IPS DF 6.9 (cell line): ENCODE results near the gene HERC6.

Source experiments
- DNase-seq: peaks from one replicate; pipeline ENCODE4 v3.0.0-alpha.2; 2013; ENCODE audit warnings: low read depth, low spot score
- H3K27ac ChIP-seq: one replicate; pipeline ENCODE4 v1.5.1; 2013; ENCODE audit warnings: low read length, control low read depth
- H3K27me3 ChIP-seq: 2 replicates; pipeline ENCODE4 v1.6.1; 2013; ENCODE audit warnings: mild to moderate bottlenecking, low read length; ENCODE audit not compliant: control insufficient read depth, insufficient read depth
- H3K36me3 ChIP-seq: 2 replicates; pipeline ENCODE4 v1.6.1; 2013; ENCODE audit warnings: low read length; ENCODE audit not compliant: control insufficient read depth, insufficient read depth
- H3K4me1 ChIP-seq: 2 replicates; pipeline ENCODE4 v1.6.1; 2013; ENCODE audit warnings: low read length; ENCODE audit not compliant: control insufficient read depth, insufficient read depth
- H3K4me3 ChIP-seq: 2 replicates; pipeline ENCODE4 v1.5.1; 2013; ENCODE audit warnings: mild to moderate bottlenecking, low read length
- H3K9me3 ChIP-seq: 2 replicates; pipeline ENCODE4 v1.6.1; 2013; ENCODE audit warnings: low read length, inconsistent platforms; ENCODE audit not compliant: control insufficient read depth, insufficient read depth
- WGBS: extraction: QIAGEN DNeasy Blood & Tissue Kit; methylation state at CpG from one replicate; pipeline ENCODE4 v1.1.7; 2013; ENCODE audit warnings: mixed read lengths, missing lambda C conversion rate; ENCODE audit not compliant: insufficient read length, insufficient coverage; 5-methylcytosine and 5-hydroxymethylcytosine counted together

HERC6 gene

GRCh38 chr4:88390128-88390527, 11.5 kb downstream of the HERC6 start:
- Histone ChIP-seq H3K36me3 (no peaks in the 10 kb centered on the region), H3K27me3 (no peaks in the 10 kb centered on the region), H3K27ac (no peak overlapping the region), H3K9me3 (no peaks in the 10 kb centered on the region), H3K4me3 (no peak overlapping the region), H3K4me1 (no peaks in the 10 kb centered on the region; the same call in 1 of the 2 replicates)
- WGBS, result no CpG with 5 or more reads among the region's 2 CpGs
- no peak for DNase-seq

DNA sequence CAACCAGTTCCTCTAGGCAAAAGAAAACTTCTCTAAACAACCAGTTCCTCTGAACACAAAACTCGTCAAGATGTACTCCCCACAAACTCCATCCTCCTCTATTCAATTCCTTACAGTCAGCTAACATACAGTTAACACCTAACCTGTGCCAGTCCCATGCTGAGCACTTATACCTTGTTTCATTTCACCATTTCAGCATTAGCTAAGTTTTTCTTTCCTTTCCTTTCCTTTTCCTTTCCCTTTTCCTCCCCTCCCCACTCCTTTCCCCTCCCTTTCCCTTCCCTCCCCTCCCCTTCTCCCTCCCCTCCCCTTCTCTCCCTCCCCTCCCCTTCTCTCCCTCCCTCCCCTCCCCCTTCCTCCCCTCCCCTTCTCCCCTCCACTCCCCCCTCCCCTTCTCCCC, 13.1 kb downstream of the HERC6 start:
- H3K4me1 ChIP-seq, result no peaks in the 10 kb centered on the region; the same call in 1 of the 2 replicates
- H3K9me3 ChIP-seq, result no peaks in the 10 kb centered on the region
- no peak for DNase-seq
- no peak overlapping the region for H3K27ac ChIP-seq
- no peak overlapping the region for H3K4me3 ChIP-seq
- 100% methylated on average over 1 of the region's 1 CpG for WGBS
- no peaks in the 10 kb centered on the region for H3K27me3 ChIP-seq
- no peaks in the 10 kb centered on the region for H3K36me3 ChIP-seq

GRCh38 chr4:88396681-88397080, 18.0 kb downstream of the HERC6 start:
- H3K4me1 ChIP-seq, result no peaks in the 10 kb centered on the region
- no peaks in the 10 kb centered on the region for H3K27me3 ChIP-seq
- H3K4me3 ChIP-seq, result no peak overlapping the region
- no CpG with 5 or more reads among the region's 2 CpGs for WGBS
- no peaks in the 10 kb centered on the region for H3K9me3 ChIP-seq
- no peaks in the 10 kb centered on the region for H3K36me3 ChIP-seq
- H3K27ac ChIP-seq, result no peak overlapping the region
- no peak for DNase-seq

DNA sequence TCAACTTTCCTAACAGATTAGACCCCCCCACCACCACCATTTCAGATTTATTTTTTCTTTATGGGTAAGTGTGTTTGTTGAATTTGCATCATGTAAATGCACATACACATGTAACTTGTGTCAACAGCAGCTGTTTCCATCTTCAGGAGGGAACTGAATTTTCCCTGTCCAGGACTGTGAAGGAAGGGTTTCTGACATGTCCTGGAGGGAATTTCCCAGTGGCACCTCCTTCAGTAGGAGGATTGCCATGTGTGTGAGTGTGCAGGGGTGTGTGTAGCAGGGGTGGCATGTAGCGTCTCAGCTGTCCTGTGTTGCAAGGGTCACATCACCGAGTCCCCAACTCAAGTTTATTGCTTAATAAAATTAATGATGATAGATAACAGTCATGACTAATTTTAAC, 19.7 kb downstream of the HERC6 start:
- DNase-seq, result no peak
- WGBS, result no CpG with 5 or more reads among the region's 2 CpGs
- Histone ChIP-seq H3K4me3 (no peak overlapping the region), H3K27me3 (no peaks in the 10 kb centered on the region), H3K4me1 (no peaks in the 10 kb centered on the region), H3K27ac (no peak overlapping the region), H3K36me3 (no peaks in the 10 kb centered on the region), H3K9me3 (no peaks in the 10 kb centered on the region)

DNA sequence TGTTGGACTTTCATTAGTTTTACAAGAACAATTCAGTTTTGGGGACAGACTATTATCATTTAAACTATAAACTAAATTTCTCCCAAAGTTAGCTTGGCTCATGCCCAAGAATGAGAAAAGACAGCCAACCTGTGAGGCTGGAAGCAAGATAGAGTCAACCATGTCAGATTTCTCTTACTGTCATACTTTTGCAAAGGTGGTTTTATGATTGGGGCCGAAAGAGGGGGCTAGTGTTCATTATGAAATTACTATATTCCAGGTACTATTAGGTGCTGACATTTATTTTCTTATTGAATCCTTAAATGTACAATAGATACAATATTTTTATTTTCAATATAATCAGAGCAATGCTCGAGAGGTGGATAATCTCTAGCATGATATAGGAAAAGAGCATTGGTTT, 30.6 kb downstream of the HERC6 start:
- Histone ChIP-seq H3K4me3 (no peak overlapping the region), H3K27me3 (no peaks in the 10 kb centered on the region), H3K36me3 (no peaks in the 10 kb centered on the region), H3K4me1 (no peaks in the 10 kb centered on the region), H3K9me3 (no peaks in the 10 kb centered on the region), H3K27ac (no peak overlapping the region)
- WGBS, result no CpG with 5 or more reads among the region's 2 CpGs
- DNase-seq, result no peak

GRCh38 chr4:88409789-88410188, 31.1 kb downstream of the HERC6 start:
- Histone ChIP-seq H3K36me3 (no peaks in the 10 kb centered on the region), H3K9me3 (no peaks in the 10 kb centered on the region), H3K27me3 (no peaks in the 10 kb centered on the region), H3K4me1 (no peaks in the 10 kb centered on the region), H3K4me3 (no peak overlapping the region), H3K27ac (no peak overlapping the region)
- no peak for DNase-seq
- WGBS, result no CpG with 5 or more reads among the region's 1 CpG

GRCh38 chr4:88411491-88412096, 32.9 kb downstream of the HERC6 start:
- WGBS, result no CpG with 5 or more reads among the region's 3 CpGs
- H3K4me3 ChIP-seq, result no peak overlapping the region
- H3K36me3 ChIP-seq, result no peaks in the 10 kb centered on the region
- no peaks in the 10 kb centered on the region for H3K9me3 ChIP-seq
- no peak for DNase-seq
- no peaks in the 10 kb centered on the region for H3K27me3 ChIP-seq
- H3K4me1 ChIP-seq, result no peaks in the 10 kb centered on the region
- no peak overlapping the region for H3K27ac ChIP-seq

GRCh38 chr4:88413801-88414200, 35.1 kb downstream of the HERC6 start:
- Histone ChIP-seq H3K4me3 (no peak overlapping the region), H3K27ac (no peak overlapping the region), H3K36me3 (no peaks in the 10 kb centered on the region), H3K4me1 (no peaks in the 10 kb centered on the region), H3K9me3 (no peaks in the 10 kb centered on the region), H3K27me3 (no peaks in the 10 kb centered on the region)
- no peak for DNase-seq
- WGBS, result no CpG with 5 or more reads among the region's 1 CpG

- DNase-seq, result no peak
Observed at GRCh38 chr4:88414755-88415154, 36.1 kb downstream of the HERC6 start.

DNA sequence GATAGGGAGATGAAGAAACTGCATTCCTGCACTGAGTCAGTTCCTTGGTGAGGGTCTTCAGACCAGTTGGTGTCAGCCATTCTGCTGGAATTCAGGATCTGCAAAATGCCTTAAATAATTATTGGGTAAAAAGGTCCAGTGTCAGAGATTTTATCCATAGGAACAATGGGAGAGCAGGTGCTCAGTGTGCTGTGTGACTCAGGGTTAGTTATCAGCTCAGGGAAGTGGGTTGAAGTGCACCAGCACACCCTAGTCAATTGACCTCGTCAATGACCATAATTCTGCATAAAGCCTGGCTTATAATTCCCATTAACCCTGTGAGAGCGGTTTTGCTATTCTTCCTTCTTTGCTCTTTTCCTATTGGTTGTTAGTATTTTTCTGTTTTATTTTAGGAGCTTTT, 37.3 kb downstream of the HERC6 start:
- Histone ChIP-seq H3K27ac (no peak overlapping the region), H3K36me3 (no peaks in the 10 kb centered on the region), H3K9me3 (no peaks in the 10 kb centered on the region), H3K4me1 (no peaks in the 10 kb centered on the region), H3K27me3 (no peaks in the 10 kb centered on the region), H3K4me3 (no peak overlapping the region)
- no CpG with 5 or more reads among the region's 2 CpGs for WGBS
- no peak for DNase-seq

More at GRCh38 chr4:88414755-88415154, 36.1 kb downstream of the HERC6 start:
- no peaks in the 10 kb centered on the region for H3K27me3 ChIP-seq
- no peaks in the 10 kb centered on the region for H3K9me3 ChIP-seq
- H3K27ac ChIP-seq, result no peak overlapping the region
- WGBS, result no CpG with 5 or more reads among the region's 4 CpGs
- no peaks in the 10 kb centered on the region for H3K36me3 ChIP-seq
- H3K4me3 ChIP-seq, result no peak overlapping the region
- H3K4me1 ChIP-seq, result no peaks in the 10 kb centered on the region

GRCh38 chr4:88418411-88418810, 39.8 kb downstream of the HERC6 start:
- H3K4me3 ChIP-seq, result no peak overlapping the region
- no peak overlapping the region for H3K27ac ChIP-seq
- H3K27me3 ChIP-seq, result no peaks in the 10 kb centered on the region
- no peaks in the 10 kb centered on the region for H3K36me3 ChIP-seq
- H3K4me1 ChIP-seq, result no peaks in the 10 kb centered on the region
- WGBS, result no CpG with 5 or more reads among the region's 3 CpGs
- H3K9me3 ChIP-seq, result no peaks in the 10 kb centered on the region
- DNase-seq, result no peak
